CD4-positive, alpha-beta T cell treated with Interleukin-17A for 4 hours (primary cell): ENCODE data around the gene FOXL2NB.

Source experiments
- DNase-seq: peaks from one replicate; pipeline ENCODE4 v3.0.0-alpha.2; 2020; ENCODE audit warnings: mixed read lengths

FOXL2NB gene

GRCh38 chr3:138933068-138933668 is 13.8 kb upstream of the FOXL2NB start:
- no peak for DNase-seq

- DNase-seq: no peak
These were observed 12.9 kb upstream of the FOXL2NB start for GRCh38 chr3:138933981-138934691.

- DNase-seq: no peak
These were observed 11.5 kb upstream of the FOXL2NB start for GRCh38 chr3:138935505-138935862.

- peak; percentile 75 for DNase-seq
These were observed 10.9 kb upstream of the FOXL2NB start for GRCh38 chr3:138935863-138936740.

- no peak for DNase-seq
These were observed 10.0 kb upstream of the FOXL2NB start for GRCh38 chr3:138936741-138937689.

GRCh38 chr3:138937690-138938055 is 9.3 kb upstream of the FOXL2NB start:
- no peak for DNase-seq

GRCh38 chr3:138938056-138938876 is 8.8 kb upstream of the FOXL2NB start:
- DNase-seq: no peak

- DNase-seq: no peak
These were observed 8.0 kb upstream of the FOXL2NB start for GRCh38 chr3:138938877-138939560.

GRCh38 chr3:138939561-138940241 is 7.3 kb upstream of the FOXL2NB start:
- DNase-seq: no peak

- no peak for DNase-seq
These were observed 6.6 kb upstream of the FOXL2NB start for GRCh38 chr3:138940446-138940845.

GRCh38 chr3:138941259-138941885 is 5.6 kb upstream of the FOXL2NB start:
- no peak for DNase-seq

- no peak for DNase-seq
These were observed 4.7 kb upstream of the FOXL2NB start for GRCh38 chr3:138942271-138942670.

- DNase-seq: no peak
These were observed 4.0 kb upstream of the FOXL2NB start for GRCh38 chr3:138942861-138943623.

- no peak for DNase-seq
These were observed 3.0 kb upstream of the FOXL2NB start for GRCh38 chr3:138943724-138944653.

GRCh38 chr3:138944654-138944928 is 2.4 kb upstream of the FOXL2NB start:
- no peak for DNase-seq

GRCh38 chr3:138944929-138945708 is 1.9 kb upstream of the FOXL2NB start:
- DNase-seq: peak; percentile 27
